ENCODE measurements around the gene MOGAT1. TPM values are rescaled to one million over a fixed set of nuclear protein-coding genes. Genes with fewer than 3 reads are reported as not detected.

MOGAT1 gene
- total RNA-seq, 1 experiment from 2014 or later: not detected

GRCh38 chr2:222751821-222752719 is 80.6 kb downstream of the MOGAT1 start:
- no peak overlapping the region for H3K9ac ChIP-seq (ENCODE audit: low read length)
- intact Hi-C loops (cut with micrococcal nuclease): no loop called here
- ATAC-seq (no peak), DNase-seq (no peak)
- CTCF ChIA-PET: no interaction called here
- no peaks in the 10 kb centered on the region for H3K36me3 ChIP-seq (ENCODE audit: low read depth, low read length)
- H3K27me3 ChIP-seq (ENCODE audit: low read length): no peaks in the 10 kb centered on the region
- H3K9me2 ChIP-seq (replicated peaks; ENCODE audit: low read length): no peaks in the 10 kb centered on the region; the same call in 1 of the 2 replicates
- H3F3A ChIP-seq (ENCODE audit: low read length, unreplicated experiment): no peaks in the 10 kb centered on the region
- H3K79me2 ChIP-seq (ENCODE audit: low read length): no peaks in the 10 kb centered on the region
- peaks cover 22% of the 10 kb centered on the region for H3K4me1 ChIP-seq (ENCODE audit: insufficient read depth, low read length)
- POLR2A ChIA-PET (ENCODE audit: unreplicated experiment): no interaction called here
- H3K4me2 ChIP-seq (ENCODE audit: low read length): no peak overlapping the region
- H3K4me3 ChIP-seq (ENCODE audit: low read length): no peak overlapping the region
- BruUV-seq (replicated peaks): no TSS peak
- no peak overlapping the region for H3K27ac ChIP-seq (ENCODE audit: low read length)
- H2AFZ ChIP-seq (ENCODE audit: low read length): no peak overlapping the region
- H4K20me1 ChIP-seq (ENCODE audit: low read length): no peaks in the 10 kb centered on the region
- TF ChIP-seq EZH2phosphoT487 (IDR thresholded peaks at IDR 0.05; ENCODE audit: borderline replicate concordance, low read length): no peak
- no peak for TF ChIP-seq CTCF (conservative IDR thresholded peaks at IDR 0.05; ENCODE audit: low read depth, low read length)
- TF ChIP-seq EZH2 (IDR thresholded peaks at IDR 0.05; ENCODE audit: low read length, unreplicated experiment): no peak
- no peaks in the 10 kb centered on the region for H3K9me3 ChIP-seq (ENCODE audit: low read length)

- no peak overlapping the region for H3K27ac ChIP-seq (ENCODE audit: low read length)
- CTCF ChIA-PET: interaction anchor here (0.6 kb wide), 1 partner anchor 107 kb away, joined by 3 read pairs; no protein-coding TSS in a partner anchor
Observed at GRCh38 chr2:222752746-222753145, 81.3 kb downstream of the MOGAT1 start.

More at GRCh38 chr2:222752746-222753145, 81.3 kb downstream of the MOGAT1 start:
- ATAC-seq (no peak), DNase-seq (no peak)
- Histone ChIP-seq H3K9me3 (ENCODE audit: low read length) (no peaks in the 10 kb centered on the region), H3K9ac (ENCODE audit: low read length) (no peak overlapping the region), H3K4me1 (ENCODE audit: insufficient read depth, low read length) (peaks cover 25% of the 10 kb centered on the region), H3F3A (ENCODE audit: low read length, unreplicated experiment) (no peaks in the 10 kb centered on the region), H3K4me2 (ENCODE audit: low read length) (no peak overlapping the region), H3K9me2 (replicated peaks; ENCODE audit: low read length) (no peaks in the 10 kb centered on the region; the same call in 1 of the 2 replicates), H3K4me3 (ENCODE audit: low read length) (no peak overlapping the region), H3K36me3 (ENCODE audit: low read depth, low read length) (no peaks in the 10 kb centered on the region), H3K27me3 (ENCODE audit: low read length) (no peaks in the 10 kb centered on the region), H2AFZ (ENCODE audit: low read length) (no peak overlapping the region), H3K79me2 (ENCODE audit: low read length) (no peaks in the 10 kb centered on the region), H4K20me1 (ENCODE audit: low read length) (no peaks in the 10 kb centered on the region)
- POLR2A ChIA-PET (ENCODE audit: unreplicated experiment): no interaction called here
- TF ChIP-seq EZH2phosphoT487 (IDR thresholded peaks at IDR 0.05; ENCODE audit: borderline replicate concordance, low read length) (no peak), EZH2 (IDR thresholded peaks at IDR 0.05; ENCODE audit: low read length, unreplicated experiment) (no peak), CTCF (conservative IDR thresholded peaks at IDR 0.05; ENCODE audit: low read depth, low read length) (no peak)
- BruUV-seq (replicated peaks): no TSS peak
- intact Hi-C loops (cut with micrococcal nuclease): no loop called here
